Renal cortex interstitium (tissue), 15 donors: ENCODE data around the gene CGAS. TPM values are rescaled to one million over a fixed set of nuclear protein-coding genes. Genes with fewer than 3 reads are reported as not detected.
"Not testable (repeated sequence)": the region's sequence is repeated elsewhere in the genome, so short reads cannot be mapped to it uniquely, and the experiment has no call there.

Experiments used
- DNase-seq, 11 donors: peaks; one replicate each; pipeline ENCODE4 v3.0.0-alpha.2; 2013; ENCODE audit warnings: low read depth in 9 of 11, low spot score in 4 of 11; ENCODE audit errors: extremely low read depth in 1 of 11
- long read RNA-seq, 16 experiments: transcript quantifications; one replicate each; lab custom pipeline, GENCODE V29; 2026
- polyA plus RNA-seq, 3 donors: library from polyadenylated mRNA; unstranded; fragments of 120-200 nt; gene quantifications; one replicate each; pipeline ENCODE4 v1.2.1, GENCODE V29; 2013; ENCODE audit not compliant: insufficient read length in 3 of 3

CGAS gene
- polyA plus RNA-seq: 1 to 10 TPM; 2.9 to 3.2 (median 3.1) TPM
- long read RNA-seq, donor 1: 0 reads
- long read RNA-seq, donor 2, partial matches to known transcripts: 0 of 1 reads
- long read RNA-seq, donor 2, other reads (novel, unspliced or antisense): 0 of 1 reads
- long read RNA-seq, donor 3, partial matches to known transcripts: 0 of 1 reads
- long read RNA-seq, donor 3, other reads (novel, unspliced or antisense): 0 of 1 reads
- long read RNA-seq, donor 4, partial matches to known transcripts: 0 of 2 reads
- long read RNA-seq, donor 4, other reads (novel, unspliced or antisense): 0 of 2 reads
- long read RNA-seq, donor 5: 0 reads
- long read RNA-seq, donor 6: 0 reads
- long read RNA-seq, donor 7: 0 reads
- long read RNA-seq, donor 8: 0 reads
- long read RNA-seq, donor 9: 0 reads
- long read RNA-seq, donor 10: 0 reads
- long read RNA-seq, donor 11: 0 reads
- long read RNA-seq, donor 12: 0 reads
- long read RNA-seq, donor 13: 0 reads
- long read RNA-seq, donor 14, partial matches to known transcripts: 14 of 14 reads
- long read RNA-seq, donor 14, other reads (novel, unspliced or antisense): 0 of 14 reads
- long read RNA-seq, donor 15: 0 reads
- long read RNA-seq, donor 16, partial matches to known transcripts: 0 of 1 reads
- long read RNA-seq, donor 16, other reads (novel, unspliced or antisense): 0 of 1 reads

DNA sequence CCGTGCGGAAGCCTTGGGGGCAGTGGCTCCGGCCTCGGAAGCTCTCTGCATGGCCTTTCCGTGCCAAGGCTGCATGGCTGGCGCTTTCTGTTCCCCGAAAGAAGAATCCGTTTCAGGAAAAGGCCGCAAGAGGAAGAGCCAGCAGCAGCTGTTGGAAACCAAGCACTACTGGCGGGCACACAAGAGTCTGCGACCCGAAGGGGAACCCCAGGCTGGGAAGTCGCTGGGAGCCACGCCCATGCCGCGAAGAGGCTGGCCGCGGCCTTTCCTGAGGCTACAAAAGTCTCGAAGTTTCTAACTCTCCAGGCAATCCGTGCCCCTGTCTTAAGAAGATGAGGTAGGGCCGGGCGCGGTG, at the start of gene CGAS:
Gene CGAS (minus strand): TSS at position 191 of the 355 bp plus-strand sequence. CDS start 116 bp downstream, at position 75.
- DNase-seq: peak in 8 of 11 donors; percentile 23 to 39 (median 27)

- DNase-seq: no peak
These were observed 45.8 kb upstream of the CGAS start for GRCh38 chr6:73497915-73498314.

DNA sequence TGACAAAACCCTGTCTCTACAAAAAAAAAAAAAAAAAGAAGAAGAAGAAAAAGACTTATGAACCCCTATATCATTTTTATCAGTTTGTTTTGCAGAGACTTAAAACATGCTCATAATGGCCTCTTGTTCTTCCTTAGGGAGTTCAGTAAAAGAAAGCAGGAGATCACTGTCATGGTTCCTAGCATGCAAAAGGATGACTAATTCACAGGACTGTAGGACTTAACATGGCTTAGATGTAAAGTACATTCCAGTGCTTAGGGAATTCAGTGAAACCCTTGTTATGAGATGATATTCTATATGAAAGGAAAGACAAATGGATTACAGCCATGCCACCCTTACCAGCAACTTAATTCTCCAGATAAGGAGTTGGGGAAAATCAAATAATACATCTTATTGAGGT, 39.3 kb upstream of the CGAS start:
- DNase-seq: no peak

DNA sequence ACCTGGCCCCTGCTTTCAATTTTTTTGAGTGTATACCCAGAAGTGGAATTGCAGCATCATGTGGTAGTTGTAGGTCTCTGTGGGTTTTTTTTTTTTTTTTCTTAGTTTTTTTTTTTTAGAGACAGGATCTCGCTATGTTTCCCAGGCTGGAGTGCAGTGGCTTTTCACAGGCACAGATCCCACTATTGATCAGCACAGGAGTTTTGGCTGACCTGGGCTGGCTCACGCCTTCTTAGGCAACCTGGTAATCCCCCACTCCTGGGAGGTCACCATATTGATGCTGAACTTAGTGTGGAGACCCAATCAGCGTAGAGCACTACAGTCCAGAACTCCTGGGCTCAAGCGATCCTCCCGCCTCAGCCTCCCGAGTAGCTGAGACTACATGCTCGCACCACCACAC, 35.4 kb upstream of the CGAS start:
- no peak for DNase-seq

DNA sequence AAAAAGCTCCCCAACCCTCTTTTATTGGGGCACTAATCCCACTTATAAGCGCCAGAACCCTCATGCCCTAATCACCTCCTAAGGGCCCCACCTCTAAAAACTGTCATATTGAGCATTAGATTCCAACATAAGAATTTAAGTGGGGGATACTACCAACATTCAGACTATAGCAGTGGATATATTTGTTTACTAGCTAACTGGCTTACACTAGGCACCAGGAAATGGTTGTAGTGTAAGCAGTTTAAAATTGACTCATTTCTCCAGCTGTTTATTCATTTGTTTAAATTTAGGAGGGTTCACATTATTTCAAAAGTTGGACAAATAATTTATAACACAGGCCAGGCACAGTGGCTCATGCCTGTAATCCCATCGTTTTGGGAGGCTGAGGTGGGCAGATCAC, 32.3 kb upstream of the CGAS start:
- no peak for DNase-seq

DNA sequence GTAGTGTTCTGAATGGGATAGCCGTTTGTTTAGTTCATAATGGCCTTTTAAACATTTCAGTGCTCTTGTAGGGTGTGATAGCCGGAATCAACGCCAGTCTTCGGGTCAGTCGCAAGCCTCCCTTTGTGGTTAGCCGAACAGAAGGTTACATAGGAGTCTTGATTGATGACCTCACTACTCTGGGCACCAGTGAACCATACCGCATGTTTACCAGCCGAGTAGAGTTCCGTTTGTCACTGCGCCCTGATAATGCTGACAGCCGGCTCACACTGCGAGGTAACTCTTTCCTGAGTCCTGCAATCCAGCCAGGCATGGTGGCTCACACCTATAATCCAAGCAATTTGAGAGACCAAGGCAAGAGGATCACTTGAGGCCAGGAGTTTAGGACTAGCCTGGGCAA, 29.9 kb upstream of the CGAS start:
- no peak for DNase-seq

GRCh38 chr6:73477407-73477806, 25.3 kb upstream of the CGAS start:
- DNase-seq: no peak

DNA sequence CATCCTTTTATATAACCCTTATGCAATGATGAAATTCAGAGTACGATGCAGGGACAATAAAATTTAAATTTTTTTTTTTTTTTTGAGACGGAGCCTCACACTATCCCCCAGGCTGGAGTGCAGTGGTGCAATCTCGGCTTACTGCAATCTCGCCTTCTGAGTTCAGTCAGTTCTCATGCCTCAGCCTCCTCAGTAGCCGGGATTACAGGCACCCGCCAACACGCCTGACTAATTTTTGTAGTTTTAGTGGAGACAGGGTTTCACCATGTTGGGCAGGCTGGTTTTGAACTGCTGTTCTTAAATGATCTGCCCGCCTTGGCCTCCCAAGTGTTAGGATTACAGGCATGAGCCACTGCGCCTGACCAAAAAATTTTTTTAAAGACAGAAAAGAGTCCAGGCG, 24.6 kb upstream of the CGAS start:
- DNase-seq: no peak

DNA sequence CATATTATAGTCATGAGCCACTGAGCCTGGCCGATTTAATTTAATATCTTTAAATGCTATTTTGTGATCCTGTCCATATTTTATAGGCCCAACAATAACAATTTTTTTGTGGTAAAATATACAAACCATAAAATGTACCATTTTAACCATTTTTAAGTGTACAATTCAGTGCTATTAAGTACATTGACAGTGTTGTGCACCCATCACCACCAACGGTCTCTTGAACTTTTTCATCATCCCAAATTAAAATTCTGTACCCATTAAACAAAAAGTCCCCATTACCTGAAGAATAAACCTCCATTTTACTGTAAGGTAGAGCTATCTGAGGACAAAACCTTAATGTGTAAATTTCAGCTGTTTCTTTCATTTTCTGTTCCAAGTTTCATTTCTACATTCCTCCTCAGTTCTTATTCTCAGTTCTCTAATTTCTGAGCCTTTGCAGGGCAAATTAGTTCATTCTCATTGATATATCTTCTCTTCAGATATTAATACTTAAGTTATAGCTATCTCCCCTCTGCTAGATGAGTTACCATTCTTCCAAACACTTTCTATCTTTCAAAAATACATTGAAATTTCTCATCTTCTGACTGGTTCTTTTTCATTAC, 19.7 kb upstream of the CGAS start:
- no peak for DNase-seq

GRCh38 chr6:73461537-73462350, 9.6 kb upstream of the CGAS start, which contains the start of gene MTO1:
Gene MTO1 (plus strand): TSS chr6:73461737. CDS start chr6:73461855, 118 bp downstream.
- peak; percentile 66 to 88 (median 80) for DNase-seq

DNA sequence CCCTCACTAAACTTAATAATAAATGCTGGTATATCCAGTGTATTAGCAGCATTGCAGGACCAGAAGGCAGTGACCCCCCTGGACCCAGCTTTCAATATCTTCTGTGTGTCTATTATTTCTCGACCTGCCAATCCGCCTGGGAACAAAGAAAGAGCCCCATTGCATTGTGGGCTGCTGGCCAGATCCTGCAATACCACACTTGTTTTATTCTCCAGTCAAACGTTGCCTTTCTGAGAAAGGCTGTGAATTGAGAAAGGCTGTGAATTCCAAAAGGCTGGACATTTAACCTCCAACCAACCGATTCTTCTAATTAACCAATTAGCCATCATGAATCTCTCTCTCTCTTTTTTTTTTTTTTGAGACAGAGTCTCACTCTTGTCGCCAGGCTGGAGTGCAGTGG, 8.0 kb upstream of the CGAS start:
- no peak for DNase-seq

GRCh38 chr6:73459474-73459873, 7.4 kb upstream of the CGAS start:
- not testable (repeated sequence) for DNase-seq

GRCh38 chr6:73455865-73456629, 4.0 kb upstream of the CGAS start:
- DNase-seq: no peak

- DNase-seq: peak in 8 of 11 donors; percentile 12 to 40 (median 28)
These were observed 632 bp downstream of the CGAS start for GRCh38 chr6:73451223-73452106.

- DNase-seq: no peak
These were observed 8.5 kb downstream of the CGAS start for GRCh38 chr6:73443555-73443954.

DNA sequence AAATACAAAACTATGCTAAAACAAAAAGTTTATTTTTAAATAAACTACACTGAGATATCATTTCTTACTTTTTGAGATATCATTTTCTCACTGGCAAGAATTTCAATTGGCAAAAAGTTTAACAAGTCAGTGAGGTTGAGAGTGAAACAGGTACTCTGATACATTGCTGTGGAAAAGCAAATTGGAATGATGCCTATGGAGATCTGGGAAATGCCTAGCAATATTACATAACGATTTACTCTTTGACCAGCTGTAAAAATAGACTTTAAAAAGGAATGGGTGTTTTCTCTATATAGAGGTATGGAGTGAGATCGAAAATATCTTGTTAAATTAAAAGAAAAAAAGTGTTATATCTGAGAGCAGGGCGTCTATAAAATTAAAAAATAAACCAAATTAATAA, 16.9 kb downstream of the CGAS start:
- no peak for DNase-seq

DNA sequence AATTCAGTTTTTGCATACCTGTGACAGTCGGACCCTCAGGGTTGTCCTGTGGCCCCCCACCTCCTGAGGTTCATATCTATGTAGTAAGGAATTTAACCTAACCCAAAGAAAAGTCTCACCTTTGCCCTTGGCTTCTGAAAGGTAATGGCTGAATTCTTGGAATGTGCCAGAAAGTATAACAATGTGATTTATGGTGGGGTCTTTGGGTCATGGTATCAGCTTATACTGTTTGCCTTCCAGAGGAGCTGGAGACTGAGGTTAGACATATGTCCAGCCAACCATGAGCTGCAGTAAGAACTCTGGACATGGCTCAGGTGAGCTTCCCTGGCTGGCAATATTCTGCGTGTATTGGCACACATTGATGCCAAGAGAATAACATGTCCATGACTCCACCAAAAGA, 30.6 kb downstream of the CGAS start:
- DNase-seq: no peak
